Left forelimb (tissue), 1 donor: ENCODE data around the gene CREB3L4.
A peak's percentile ranks its signal among the peaks of the same experiment; 100 is the strongest.

ENCODE experiments used
- DNase-seq: peaks from one replicate; pipeline ENCODE4 v3.0.0-alpha.2; 2018; ENCODE audit warnings: low spot score

Gene CREB3L4

DNA sequence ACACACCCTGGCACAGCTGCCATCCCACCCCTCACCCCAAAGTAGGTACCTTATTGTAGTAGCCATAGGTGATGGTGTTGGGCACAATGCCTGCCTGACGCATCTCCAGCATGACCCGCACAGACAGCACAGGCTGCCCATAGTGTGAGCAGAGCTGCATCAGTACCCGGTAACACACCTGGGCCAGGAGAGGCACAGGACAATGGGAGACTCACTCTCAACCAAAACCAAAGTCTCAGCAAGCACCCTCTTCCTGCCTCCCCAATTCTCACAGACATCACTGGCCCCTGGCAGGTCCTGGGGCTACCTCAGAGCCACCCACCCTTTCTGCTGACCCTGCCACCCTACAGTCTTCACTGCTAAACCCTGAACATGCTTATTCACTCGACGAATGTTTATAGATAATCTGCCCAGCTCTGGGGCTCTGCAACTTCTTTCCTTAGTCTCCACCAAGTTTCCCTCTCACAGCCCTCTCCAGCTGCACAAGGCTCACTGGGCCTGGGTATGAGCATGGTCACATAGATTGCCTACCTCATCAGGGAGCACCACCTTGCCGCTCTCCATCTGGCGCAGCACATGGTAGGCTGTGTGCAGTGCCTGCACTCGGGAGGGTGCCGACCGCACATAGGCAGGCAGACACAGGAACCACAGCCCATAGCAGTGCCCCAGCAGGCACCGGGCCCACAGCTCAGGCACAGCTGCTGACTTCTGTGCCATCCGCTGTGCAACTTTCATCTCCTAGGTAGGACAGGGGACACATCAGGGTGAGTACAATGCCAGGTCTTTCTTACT is 31.5 kb upstream of the CREB3L4 start:
- peak; percentile 23 for DNase-seq

DNA sequence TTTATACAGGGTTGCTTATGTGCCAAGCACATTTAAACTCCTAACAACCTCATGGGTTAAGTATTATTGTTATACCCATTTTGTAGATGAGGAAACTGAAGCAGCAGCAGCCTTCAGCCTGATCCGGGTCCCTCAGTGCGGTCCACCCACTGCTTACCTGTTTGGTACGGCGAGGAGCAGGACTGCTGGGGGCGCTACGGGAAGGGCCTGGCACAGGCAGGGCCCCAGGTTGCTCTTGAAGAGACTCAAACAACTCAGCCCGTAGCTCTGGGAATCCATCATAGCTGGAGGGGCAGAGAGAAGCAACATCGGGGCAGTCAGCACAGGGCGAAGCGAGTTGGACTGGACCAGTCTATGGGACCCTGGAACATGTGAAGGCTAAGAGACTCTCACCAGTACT is 30.4 kb upstream of the CREB3L4 start:
- DNase-seq, result peak; percentile 47

DNA sequence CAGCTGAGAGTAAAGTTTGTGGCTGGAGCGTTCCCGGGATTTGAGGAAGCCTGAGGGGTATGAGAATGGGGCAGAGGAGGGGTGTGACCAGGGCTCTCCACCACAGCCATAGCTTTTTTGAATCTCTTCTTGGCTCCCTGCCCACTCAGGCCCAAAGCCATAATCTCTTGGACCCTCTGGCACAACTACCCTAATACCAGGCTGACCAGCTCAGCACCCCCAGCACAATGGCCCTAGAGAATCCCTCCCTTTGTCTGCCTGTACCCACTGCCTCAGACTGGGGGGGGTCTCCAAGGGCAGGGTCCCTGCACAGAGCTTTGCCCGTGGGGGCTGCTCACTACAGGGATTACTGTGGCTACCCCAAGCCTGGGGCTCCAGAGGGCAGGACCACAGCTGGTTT is 28.7 kb upstream of the CREB3L4 start:
- DNase-seq, result no peak

DNA sequence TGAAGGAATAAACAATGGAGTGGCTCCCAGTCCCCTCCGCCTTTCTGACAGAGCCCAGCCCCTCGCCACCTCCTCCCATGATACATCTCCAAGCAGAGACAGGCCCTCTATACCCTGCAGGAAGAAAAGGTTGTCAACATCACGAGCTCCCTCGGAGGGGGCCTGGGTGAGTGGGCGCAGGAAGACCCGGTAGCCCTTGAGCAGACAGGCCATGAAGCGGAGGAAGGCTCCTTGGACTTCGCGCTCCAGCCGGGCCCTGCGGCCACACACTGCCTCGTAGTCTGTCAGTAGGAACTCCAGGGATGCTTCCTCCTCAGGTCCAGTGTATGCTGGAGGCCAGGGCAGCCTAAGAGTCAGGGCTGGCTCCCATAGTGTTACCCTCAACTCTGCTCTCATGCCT is 28.2 kb upstream of the CREB3L4 start:
- DNase-seq, result no peak

DNA sequence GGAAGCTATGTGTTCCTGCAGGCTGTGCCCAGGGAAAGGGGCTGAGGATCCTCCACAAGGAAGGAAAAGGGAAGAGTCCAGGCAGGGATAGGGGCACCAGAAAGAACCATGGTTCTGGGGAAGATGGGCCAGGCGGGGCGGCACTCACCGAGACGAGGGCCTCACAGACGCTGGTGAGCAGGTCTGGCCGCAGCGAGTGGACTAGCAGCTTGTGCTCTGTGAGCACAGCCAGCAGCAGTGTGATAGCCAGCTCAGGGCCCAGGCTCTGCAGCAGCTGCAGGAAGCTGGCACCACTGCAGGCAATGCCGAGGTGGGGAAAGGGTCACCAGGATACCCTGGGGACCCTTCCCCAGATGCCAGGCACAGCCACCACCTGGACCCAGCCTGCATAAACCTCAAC is 26.9 kb upstream of the CREB3L4 start:
- DNase-seq, result no peak

DNA sequence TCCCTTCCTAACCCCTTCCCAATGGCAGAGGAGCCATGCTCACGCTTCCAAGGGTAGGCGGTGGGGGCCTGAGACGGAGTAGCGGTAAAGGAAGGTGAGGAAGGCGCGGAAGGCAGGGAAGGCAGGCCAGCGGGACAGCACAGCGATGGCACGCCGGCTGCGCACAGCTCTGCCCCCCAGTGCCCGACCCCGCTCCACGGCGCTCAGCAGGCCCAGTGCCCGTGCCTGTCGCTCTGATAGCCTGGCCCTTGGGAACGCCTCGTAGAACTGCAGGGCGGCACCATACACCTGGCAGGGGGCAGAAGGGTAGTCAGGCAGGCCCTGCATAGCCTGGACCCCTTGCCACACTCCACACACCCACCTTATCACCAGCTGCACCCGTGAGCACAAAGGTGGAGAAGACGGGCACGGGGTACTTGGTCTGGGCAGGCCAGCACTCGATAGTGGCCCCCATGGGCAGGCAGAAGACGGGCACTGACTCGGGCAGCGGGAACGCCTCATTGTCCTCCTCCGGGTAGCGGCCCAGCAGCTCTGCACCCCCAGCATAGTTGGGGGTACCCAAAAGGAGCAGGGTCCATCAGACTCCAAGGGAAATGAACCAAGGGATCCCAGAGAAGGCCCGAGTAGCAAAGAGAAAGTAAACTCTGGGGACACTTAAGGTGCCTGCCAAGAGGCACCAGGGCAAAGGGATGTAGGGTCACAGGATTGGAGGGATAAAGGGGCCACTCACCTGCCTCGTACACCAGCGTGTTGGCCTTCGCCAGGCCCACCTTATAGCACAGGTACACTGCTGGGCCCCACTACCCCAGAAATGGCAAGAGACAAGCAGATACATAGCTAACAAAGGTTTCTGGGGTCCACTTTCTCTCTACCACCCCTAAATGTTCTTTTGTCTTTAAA is 25.6 kb upstream of the CREB3L4 start:
- DNase-seq, result no peak

DNA sequence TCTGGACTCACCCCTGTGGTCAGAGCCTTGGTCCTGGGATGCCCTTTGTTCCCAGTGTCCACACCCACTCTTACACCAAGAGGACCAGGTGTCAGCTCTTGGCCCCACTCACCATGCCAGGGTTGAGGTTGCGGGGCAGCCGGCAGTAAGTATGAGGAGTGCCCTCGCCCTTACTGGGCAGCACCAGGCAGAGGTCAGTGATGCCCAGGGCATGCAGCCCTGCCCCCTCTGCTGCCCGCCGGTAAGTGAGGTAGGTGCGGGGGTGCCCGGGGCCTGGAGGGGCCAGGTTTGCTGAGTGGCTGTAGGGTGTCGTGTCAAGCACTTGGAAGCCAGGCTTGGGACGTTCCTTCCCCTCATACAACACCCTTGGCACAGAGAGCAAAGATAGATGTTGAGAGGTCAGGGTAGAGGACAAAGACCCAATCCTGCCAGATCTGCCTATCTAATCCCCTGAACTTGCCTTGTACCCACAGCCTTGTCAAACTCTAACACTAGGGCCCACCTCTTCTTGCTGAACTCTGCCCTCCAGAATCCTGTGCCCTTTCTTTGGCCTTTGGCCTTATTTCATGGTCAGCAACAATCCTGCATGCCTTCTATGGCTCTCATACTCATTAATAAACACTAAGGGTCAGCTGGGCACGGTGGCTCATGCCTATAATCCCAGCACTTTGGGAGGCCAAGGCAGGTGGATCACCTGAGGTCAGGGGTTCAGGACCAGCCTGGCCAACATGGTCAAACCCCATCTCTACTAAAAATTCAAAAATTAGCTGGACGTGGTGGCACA is 24.7 kb upstream of the CREB3L4 start:
- no peak for DNase-seq

DNA sequence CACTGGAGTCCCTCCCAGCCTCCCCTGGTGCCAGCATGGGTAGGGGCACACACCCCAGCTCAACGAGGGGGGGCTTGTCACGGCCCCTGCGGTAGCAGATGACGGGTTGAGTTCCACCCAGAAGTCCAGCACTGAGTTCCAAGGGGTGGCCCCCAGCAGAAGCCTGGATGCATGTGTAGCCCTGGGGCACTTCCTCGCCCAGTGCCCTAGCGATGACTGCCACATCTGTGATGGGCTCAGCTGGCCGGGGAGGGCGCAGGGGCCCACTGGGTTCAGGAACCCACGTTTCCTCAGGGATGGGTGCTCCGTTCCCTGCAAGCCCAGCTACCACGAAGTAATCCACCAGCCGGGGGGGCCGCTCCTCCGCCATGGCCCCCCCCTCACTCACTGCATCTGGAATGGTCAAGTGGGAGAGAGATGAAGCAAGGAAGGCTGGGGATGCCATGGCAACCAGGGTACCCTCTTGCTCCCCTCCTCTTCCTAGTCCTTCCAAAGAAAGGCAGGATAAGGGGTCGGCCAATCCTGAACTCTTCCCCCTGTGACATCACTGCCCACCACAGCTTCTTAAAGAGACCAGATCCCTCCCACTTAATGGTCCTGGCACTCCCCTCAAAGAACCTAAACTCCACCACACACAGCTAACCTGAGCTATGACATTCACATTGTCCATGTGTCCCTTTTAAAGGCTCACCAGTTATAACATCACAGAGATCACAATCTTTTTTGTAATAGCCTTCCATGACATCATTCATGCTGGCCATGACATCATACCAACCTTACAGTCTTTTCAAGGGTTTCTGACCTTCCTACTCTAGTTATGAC is 23.5 kb upstream of the CREB3L4 start:
- no peak for DNase-seq

DNA sequence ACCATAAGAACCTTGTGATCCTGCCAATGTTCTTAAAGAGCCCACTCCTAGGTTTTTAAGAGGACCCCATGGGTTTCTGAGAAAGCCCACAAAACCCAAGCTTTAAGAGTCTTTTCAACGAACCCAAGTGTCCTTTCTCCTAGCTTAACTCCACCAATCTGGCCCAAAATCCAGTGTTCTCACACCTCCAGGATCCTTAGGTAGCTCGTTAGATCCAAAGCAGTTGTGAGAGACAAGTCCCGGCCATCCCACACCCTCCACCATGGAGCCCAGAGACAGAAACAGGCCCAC is 22.9 kb upstream of the CREB3L4 start:
- DNase-seq, result no peak

DNA sequence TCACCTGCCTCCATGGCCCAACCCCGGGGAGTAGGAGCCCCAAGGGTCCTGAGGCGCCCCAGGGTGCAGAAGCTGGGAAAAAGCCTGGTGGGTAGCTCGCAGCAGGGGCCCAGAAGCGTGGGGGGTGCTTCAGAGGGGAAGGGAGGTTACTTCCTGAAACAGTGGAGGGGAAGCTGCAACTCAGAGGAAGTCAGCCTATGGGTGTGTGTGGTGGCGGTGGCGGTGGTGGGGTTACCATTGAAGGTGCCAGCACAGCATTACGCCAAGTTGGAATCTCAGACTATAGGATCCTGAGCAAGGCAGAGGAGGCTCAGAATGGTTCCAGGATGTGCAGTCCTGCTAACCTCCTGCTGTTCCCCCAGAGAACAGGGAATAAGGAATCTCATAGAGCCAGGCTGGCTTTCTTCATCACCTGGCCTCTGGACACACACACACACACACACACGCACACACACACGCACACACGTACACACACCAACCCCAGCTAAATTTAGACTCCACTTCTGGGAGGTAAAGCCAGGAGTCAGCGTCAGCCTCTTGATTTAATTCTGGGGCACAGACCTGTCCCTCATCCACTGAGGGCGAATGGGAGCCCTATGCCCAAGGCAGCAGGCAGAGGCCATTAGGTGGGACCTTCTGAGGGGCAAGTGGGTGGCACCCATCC is 22.4 kb upstream of the CREB3L4 start:
- DNase-seq, result no peak

DNA sequence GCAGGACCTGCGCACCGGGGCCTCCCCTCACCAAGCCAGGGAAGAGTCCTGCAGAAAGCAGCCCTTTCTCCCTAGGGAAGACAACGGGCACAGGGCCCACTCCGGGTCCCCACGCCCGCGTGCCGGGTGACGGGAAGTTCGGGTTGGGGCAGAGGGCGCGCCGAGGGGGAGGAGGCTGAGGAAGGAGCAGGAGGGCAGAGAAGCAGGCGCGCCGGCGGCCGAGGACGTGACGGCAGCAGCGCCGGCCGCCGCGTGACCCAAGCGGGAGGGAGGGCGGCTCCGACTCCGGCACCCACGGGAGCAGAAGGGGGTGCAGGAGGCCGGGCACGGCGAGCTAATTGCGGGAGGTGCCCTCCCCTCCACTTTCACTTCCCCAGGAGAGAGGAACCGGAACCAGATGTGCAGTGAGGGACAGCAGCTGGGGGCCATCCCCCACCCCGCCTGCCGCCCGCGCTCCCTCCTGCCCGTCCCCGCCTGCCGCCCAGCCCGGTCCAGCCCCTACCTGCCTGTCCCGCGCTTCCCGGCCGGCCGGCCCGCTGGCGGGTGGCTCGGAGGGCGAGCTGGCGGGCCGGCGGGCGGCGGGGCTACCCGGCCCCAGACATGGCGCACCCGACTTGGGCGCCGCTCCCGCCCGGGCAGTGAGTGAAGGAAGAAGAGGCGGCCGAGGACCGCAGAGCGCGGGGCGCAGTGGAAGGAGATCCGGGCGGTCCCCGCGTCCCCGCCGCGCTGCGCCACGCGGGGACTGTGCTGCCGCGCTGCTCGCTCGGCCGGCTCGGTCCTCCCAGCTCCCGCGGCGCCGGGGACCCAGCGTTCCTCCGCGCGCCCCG is 21.7 kb upstream of the CREB3L4 start:
- DNase-seq, result peak; percentile 82

DNA sequence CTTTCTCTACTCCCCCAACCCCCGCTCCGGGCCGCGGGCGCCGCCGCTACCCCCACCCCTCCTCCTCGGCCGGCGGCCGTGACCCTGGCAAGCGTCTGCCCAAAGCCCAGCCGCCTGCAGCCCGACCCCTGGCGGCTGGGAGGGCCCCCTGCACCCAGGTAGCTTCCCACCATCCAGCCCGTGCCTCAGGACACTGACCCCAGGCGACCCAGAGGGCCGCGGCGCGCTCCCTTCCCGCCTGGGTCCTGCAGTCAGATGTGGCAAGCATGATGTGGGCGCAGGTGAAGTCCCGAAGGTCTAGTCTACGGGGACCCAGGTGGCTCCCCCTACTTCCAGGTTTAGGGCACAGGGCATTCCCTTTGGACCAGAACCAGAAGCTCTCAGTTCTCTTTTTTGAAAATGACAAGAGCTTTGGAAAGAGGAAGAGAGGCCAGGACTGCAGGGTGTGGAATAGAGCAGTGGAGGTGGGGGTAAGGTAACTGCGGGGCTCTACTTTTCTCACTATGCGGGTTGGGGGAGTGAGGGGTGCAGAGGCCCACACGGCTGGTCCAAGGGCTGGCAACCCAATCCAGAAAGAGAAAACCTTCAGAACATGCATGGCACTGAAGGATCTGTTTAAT is 21.0 kb upstream of the CREB3L4 start, which contains the start of gene DENND4B:
TSS of gene DENND4B (minus strand) at position 97 of the 620 bp plus-strand sequence. CDS start 2,344 bp downstream, outside the sequence.
- peak; percentile 92 for DNase-seq

DNA sequence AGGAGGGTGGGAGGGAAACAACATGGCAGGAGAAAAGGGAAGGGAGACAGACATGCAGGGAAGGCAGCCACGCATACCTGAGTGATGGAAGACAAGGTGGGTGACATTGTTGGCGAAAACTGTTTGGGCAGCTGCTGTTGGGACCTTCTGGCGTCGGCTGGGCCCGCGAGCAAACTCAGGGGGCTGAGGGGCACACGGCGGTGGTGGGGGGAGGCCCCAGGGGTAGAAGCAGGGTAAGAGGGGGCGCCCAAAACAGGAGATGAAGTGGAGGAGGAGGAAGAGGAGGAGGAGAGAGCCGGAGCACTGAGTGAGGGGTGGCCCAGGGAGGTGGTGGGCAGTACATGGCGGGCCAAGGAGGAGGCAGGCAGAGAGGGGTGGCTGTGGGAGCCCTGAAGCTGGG is 16.5 kb upstream of the CREB3L4 start:
- DNase-seq, result no peak

DNA sequence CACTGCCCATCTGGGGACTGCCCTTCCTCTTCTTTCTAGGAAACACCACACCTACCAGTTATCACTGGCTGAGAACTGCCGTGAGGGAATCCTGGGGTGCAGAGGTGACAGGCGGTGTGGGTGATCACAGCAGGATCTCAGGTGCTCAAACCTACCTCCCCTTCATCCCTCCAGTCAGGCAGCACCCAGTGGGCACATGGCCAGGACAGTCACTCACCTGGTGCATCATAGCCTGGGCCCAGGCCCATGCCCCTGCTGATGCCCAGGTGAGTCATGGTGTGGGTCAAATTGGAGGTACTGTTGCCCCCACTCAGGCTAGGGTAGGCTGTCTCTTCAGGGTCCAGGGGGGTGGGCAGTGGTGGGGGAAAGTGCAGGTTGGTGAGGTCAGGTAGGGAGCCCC is 15.9 kb upstream of the CREB3L4 start:
- DNase-seq, result no peak

DNA sequence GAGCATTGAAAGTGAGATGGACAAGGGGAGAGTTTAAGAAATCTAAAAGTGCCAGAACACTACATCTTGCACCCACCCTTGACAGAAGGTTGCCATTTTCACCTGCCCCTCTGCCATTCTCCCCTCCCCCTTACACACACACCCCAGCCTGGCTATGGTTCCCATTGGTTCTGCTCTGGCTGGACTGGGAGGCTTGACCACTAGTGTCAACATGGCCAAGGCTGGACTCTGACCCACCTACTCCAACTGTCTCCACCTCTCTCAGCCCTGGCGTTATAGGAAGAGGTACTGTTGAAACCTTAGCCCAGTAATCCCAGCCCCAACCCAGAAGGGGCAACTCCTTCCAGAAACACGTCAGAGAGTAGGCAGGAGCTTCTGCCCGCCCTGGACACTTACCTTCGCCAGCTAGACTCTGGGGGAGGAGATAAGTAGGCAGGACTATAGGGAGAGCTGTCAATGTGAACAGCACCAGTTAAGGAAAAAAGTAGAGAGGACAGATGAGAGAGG is 13.8 kb upstream of the CREB3L4 start:
- DNase-seq, result no peak

DNA sequence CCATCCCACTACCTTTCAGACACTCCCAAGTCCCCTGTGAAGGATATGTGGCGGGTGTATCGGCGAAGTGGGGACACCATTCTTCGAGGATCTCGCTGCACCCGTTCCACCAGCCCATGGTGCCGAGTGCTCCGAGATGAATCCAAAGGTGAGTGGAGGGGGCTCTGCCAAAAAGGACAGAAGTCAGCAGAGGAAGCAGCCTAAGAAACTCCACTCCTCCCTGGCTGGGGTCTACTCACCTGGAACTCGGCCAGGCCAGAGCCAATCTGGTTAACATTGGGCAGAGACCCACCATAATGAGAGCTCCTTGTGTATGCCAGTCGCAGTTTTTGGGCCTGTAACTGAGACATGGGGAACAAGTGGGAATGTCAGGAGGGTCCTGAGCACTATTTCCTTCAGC is 12.9 kb upstream of the CREB3L4 start:
- no peak for DNase-seq

DNA sequence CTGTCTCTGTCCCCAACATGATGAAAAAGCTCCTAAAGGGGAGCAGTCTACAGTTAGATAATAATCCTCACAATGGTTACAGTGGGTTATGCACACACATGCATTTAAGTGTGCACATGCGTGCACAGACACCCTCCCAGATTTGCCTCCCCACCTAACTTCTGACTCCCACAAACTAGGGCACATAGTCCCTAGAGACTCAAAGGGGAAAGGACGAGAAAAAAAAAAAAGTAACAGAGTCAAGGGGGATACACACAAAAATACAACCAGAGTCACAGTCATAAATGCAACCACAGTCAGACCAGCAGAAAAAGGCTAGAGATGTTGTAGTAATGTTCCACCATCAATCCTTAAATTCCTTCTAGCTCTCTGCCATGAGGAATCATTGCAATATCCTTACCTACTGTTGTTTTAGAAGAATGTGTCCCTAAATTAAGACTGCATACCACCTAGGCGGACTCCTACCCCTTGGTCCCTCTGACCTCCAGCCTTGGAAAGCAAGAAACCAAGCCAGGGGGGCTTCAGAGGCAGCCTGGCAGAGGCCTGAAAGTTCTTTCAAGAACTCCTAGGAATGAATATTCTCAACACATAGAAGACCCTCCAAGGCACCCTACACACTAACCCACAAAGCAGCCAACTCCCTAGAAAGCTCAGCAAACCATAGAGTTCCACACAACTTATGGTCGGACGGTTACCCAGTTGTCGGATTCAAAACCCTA is 10.5 kb upstream of the CREB3L4 start:
- DNase-seq, result no peak

DNA sequence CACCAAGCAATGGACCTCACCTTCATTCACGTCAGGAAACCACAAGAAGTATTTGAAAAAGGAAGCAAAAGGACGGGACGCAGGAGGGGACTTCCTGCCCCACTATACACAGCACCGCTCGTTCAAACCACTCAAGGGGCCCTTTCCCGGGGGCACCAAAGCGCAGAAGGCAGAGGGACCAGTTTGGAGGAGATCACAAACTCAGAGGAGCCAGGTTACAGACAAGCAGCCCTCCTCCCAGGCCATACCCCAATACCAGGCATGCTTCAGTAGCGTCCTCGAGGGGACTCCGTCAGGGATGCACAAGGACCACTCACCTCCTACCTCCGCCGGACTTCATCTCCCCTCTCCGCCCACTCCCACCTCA is 10.0 kb upstream of the CREB3L4 start:
- no peak for DNase-seq
